K562 (cell line): ENCODE measurements around the gene ZNF366. TPM values are rescaled to one million over a fixed set of nuclear protein-coding genes. Genes with fewer than 3 reads are reported as not detected.

Experiments
- HDAC6 ChIP-seq: IDR thresholded peaks from 2 replicates; pipeline ENCODE4 v1.6.1; 2012; ENCODE audit warnings: low read depth, mild to moderate bottlenecking, control low read depth, inconsistent platforms, low read length, moderate library complexity
- ZNF766 ChIP-seq: fragments of 200-800 bp; sonication (Bioruptor generic); conservative IDR thresholded peaks from 2 replicates; pipeline ENCODE4 v1.6.1; 2016; ENCODE audit warnings: missing genetic modification characterization, missing compliant biosample characterization
- polyA plus RNA-seq, 8 experiments: library from polyadenylated mRNA; depleted of rRNA in 4 of 8; stranded (reverse) in 5 of 8; unstranded in 3 of 8; fragments of >200 nt; fragmentation: Nextera tagmentation in 2 of 8; fragmentation: Illumina TruSeq in 1 of 8; extraction: Ambion mirVana in 2 of 8; extraction: Trizol in 1 of 8; gene quantifications; 2 replicates each; pipeline versions ENCODE4 v1.2.1 to v1.2.3, GENCODE V29; 2011 to 2014; ENCODE audit warnings: inconsistent platforms in 1 of 8, missing spikeins in 1 of 8
- total RNA-seq, 7 experiments: library from RNA; depleted of rRNA in 6 of 7; stranded (reverse); fragments of >200 nt in 6 of 7; fragmentation: Illumina TruSeq in 2 of 7; extraction: Trizol in 2 of 7; gene quantifications; 2 replicates each; pipeline versions ENCODE4 v1.2.1 to v1.2.3, GENCODE V29; 2011 to 2021; ENCODE audit warnings: low replicate concordance in 1 of 7
- TF ChIP-seq, protein P1 (sequence below), 2 experiments: fragments of 450-650 bp in 1 of 2; sonication (generic) in 1 of 2; formaldehyde crosslinking in 1 of 2; IDR thresholded peaks; 2 replicates each; pipeline versions ENCODE4 v1.7.1 to v1.9.0; 2016 to 2022; ENCODE audit warnings: inconsistent platforms in 1 of 2, mild to moderate bottlenecking in 1 of 2, missing genetic modification reagents in 1 of 2

Gene ZNF366
- total and polyA plus RNA-seq, 9 of the 15 experiments (the other 6 are each of a cell fraction or from before 2014, with no cell fraction given) = not detected

DNA sequence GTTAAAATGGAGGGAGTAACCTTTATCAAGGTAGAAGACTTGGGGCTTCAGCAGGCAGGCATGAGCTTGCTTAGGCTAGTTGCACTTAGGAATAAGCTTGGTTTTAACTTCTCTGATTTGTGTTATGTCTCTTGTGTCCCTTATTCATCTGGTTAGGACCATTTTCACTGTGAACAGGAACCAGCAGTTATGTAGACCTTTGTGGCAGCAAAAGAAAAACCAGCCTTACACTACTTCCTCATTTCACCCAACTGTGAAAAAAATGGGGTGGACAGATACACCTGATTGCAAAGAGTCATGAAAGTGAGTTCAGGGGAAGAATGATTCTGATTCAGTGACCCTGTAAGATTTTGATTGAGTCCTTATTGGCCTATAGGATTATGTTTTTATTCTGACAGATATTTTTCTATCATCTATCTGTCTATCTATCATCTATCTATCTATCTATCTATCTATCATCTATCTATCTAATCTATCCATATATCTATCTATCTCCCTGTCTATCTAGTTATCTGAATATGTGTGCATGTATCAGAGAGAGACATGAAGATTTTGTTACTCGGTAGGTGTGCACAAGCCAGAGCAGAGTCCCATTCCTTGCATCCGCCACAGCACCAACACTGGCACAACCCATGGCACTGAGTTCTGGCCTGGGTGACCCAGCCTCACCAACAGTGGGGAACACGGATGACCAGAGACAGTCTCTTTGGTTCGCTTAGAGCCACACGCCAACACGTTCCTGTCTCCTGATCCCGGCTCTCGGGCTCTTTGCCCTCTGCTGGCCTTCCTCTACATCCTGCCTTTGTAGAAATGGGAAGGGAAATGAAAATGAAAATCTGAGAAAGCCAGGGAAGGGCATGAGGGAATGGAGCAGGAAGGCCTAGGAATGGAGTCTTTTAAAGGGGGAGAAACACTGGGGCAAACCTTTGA lies 1.3 kb upstream of the ZNF366 start (continued):
- TF ChIP-seq, protein P1, sequence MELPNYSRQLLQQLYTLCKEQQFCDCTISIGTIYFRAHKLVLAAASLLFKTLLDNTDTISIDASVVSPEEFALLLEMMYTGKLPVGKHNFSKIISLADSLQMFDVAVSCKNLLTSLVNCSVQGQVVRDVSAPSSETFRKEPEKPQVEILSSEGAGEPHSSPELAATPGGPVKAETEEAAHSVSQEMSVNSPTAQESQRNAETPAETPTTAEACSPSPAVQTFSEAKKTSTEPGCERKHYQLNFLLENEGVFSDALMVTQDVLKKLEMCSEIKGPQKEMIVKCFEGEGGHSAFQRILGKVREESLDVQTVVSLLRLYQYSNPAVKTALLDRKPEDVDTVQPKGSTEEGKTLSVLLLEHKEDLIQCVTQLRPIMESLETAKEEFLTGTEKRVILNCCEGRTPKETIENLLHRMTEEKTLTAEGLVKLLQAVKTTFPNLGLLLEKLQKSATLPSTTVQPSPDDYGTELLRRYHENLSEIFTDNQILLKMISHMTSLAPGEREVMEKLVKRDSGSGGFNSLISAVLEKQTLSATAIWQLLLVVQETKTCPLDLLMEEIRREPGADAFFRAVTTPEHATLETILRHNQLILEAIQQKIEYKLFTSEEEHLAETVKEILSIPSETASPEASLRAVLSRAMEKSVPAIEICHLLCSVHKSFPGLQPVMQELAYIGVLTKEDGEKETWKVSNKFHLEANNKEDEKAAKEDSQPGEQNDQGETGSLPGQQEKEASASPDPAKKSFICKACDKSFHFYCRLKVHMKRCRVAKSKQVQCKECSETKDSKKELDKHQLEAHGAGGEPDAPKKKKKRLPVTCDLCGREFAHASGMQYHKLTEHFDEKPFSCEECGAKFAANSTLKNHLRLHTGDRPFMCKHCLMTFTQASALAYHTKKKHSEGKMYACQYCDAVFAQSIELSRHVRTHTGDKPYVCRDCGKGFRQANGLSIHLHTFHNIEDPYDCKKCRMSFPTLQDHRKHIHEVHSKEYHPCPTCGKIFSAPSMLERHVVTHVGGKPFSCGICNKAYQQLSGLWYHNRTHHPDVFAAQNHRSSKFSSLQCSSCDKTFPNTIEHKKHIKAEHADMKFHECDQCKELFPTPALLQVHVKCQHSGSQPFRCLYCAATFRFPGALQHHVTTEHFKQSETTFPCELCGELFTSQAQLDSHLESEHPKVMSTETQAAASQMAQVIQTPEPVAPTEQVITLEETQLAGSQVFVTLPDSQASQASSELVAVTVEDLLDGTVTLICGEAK (IDR thresholded peaks at IDR 0.05) = 0 out of 2 replicates have a peak, but pooled peaks have one; percentile 17
- TF ChIP-seq, protein P1 (CRISPR knock-in tag; IDR thresholded peaks at IDR 0.05) = no peak
- TF ChIP-seq HDAC6 (no peak), ZNF766 (peak; percentile 47; the same call in 1 of the 2 replicates)
